ENCODE data around the gene ATXN1. TPM values are rescaled to one million over a fixed set of nuclear protein-coding genes. Genes with fewer than 3 reads are reported as not detected.

Gene ATXN1
- total and polyA plus RNA-seq, 2 of the 13 experiments (the other 11 are each of a cell fraction or from before 2014, with no cell fraction given) = 20.7 to 39.5 TPM

DNA sequence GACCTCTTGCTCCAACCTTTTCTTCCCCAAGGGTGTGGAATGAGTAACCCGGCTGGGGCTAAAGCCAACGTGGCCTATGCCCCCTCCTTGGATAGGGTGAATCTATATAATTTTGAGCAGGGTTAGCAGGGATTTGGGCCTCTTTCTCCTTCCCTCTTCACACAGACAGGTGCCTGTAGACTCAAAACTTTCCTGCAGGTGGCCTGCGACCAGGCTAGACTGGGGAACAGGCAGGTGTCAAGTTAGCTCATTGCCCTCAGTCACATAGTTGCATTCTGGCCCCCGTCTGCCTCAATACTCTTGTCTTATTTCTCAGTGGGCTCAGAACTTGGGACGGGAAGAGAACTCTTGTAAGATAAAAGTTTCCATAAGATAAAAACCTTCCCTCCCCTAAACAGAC, 243.0 kb downstream of the ATXN1 start:
- Histone ChIP-seq H3K27ac (ENCODE audit: extremely low read length, insufficient read depth, low read length) (no peak overlapping the region), H3K4me3 (replicated peaks in 1 of 3; ENCODE audit: insufficient read depth in 1 of 3, low read depth in 2 of 3, low read length in 3 of 3) (no peak overlapping the region), H3K9me3 (ENCODE audit: low read length) (no peaks in the 10 kb centered on the region), H3K9ac (ENCODE audit: insufficient read depth, low read depth, low read length) (no peak overlapping the region), H4K20me1 (ENCODE audit: insufficient read depth, low read length) (no peaks in the 10 kb centered on the region; the same call in 1 of the 2 replicates), H2AFZ (ENCODE audit: low read length) (no peak overlapping the region), H3K36me3 (replicated peaks in 1 of 2; ENCODE audit: control insufficient read depth in 1 of 2, insufficient read depth in 2 of 2, low read length in 2 of 2) (peaks cover 3 to 39% of the 10 kb centered on the region in 2 experiments; a peak in 4 of 5 replicates), H3K4me1 (ENCODE audit: insufficient read depth, low read length) (peaks cover 22% of the 10 kb centered on the region), H3K79me2 (ENCODE audit: insufficient read depth, low read length) (no peaks in the 10 kb centered on the region), H3K27me3 (ENCODE audit: control insufficient read depth in 1 of 2, insufficient read depth in 2 of 2, low read length in 2 of 2) (no peaks in the 10 kb centered on the region), H3K4me2 (ENCODE audit: low read depth, low read length) (no peak overlapping the region)
- WGBS (ENCODE audit: low lambda C conversion rate) = 90% methylated on average over 5 of the region's 5 CpGs
- BruUV-seq (replicated peaks) = no TSS peak
- intact Hi-C loops (cut with micrococcal nuclease; ENCODE audit: unreplicated experiment) = loop anchor here (5.0 kb wide), 1 partner anchor 449 kb away; no protein-coding TSS in a partner anchor
- ChIA-PET CTCF (ENCODE audit: low intra/inter-chr PET ratio, low total read pairs) (no interaction called here), POLR2A (no interaction called here)
- ATAC-seq (peak; percentile 25; the same call in 1 of the 3 replicates), DNase-seq (ENCODE audit: low spot score) (no peak), FAIRE-seq (no peak)
- in situ Hi-C loops (cut with HindIII; ENCODE audit: extremely low pct_ligation_motif_present, low pct_unique_long_range_greater_than_20kb) = loop anchor here (25.0 kb wide), 1 partner anchor 444 kb away; no protein-coding TSS in a partner anchor
- no peak for TF ChIP-seq GTF3A (CRISPR knock-in tag; conservative IDR thresholded peaks at IDR 0.05)

DNA sequence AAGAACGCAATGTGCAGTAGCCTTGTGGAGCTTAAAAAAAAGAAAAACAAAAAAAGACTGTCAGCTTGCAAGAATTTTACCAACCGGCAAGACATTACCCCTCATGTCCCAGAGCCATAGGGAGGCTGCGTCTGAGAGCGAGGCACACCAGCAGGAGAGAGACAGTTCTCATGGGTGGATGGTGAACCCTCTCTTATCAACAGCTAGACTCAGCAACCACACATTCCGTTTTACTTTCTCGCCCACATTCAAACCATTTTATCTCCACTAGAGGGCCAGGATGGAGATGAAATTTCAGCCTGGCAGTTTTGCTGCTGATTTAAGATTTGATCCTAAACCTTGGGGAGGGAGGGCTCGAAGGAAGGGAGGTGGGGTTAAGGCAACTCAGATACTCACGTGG, 247.0 kb downstream of the ATXN1 start:
- 89% methylated on average over 8 of the region's 8 CpGs for WGBS (ENCODE audit: low lambda C conversion rate)
- H3K9ac ChIP-seq (ENCODE audit: insufficient read depth, low read depth, low read length) = no peak overlapping the region
- no peaks in the 10 kb centered on the region for H3K79me2 ChIP-seq (ENCODE audit: insufficient read depth, low read length)
- DNase-seq (ENCODE audit: low spot score) = peak; percentile 28
- no peak for TF ChIP-seq ZGPAT (CRISPR knock-in tag; IDR thresholded peaks at IDR 0.05)
- TF ChIP-seq SMC3 (IDR thresholded peaks at IDR 0.05; ENCODE audit: low read length) = peak; percentile 33; the same call in 1 of the 2 replicates
- TF ChIP-seq, protein P1, sequence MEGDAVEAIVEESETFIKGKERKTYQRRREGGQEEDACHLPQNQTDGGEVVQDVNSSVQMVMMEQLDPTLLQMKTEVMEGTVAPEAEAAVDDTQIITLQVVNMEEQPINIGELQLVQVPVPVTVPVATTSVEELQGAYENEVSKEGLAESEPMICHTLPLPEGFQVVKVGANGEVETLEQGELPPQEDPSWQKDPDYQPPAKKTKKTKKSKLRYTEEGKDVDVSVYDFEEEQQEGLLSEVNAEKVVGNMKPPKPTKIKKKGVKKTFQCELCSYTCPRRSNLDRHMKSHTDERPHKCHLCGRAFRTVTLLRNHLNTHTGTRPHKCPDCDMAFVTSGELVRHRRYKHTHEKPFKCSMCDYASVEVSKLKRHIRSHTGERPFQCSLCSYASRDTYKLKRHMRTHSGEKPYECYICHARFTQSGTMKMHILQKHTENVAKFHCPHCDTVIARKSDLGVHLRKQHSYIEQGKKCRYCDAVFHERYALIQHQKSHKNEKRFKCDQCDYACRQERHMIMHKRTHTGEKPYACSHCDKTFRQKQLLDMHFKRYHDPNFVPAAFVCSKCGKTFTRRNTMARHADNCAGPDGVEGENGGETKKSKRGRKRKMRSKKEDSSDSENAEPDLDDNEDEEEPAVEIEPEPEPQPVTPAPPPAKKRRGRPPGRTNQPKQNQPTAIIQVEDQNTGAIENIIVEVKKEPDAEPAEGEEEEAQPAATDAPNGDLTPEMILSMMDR (CRISPR knock-in tag; IDR thresholded peaks at IDR 0.05) = peak; percentile 43; the same call in 1 of the 2 replicates
- TF ChIP-seq DBP (CRISPR knock-in tag; IDR thresholded peaks at IDR 0.05; ENCODE audit: not compliant biosample characterization) = no peak
- TF ChIP-seq RBM39 (IDR thresholded peaks at IDR 0.05; ENCODE audit: low read depth, low read length, poor library complexity, severe bottlenecking) = no peak
- TF ChIP-seq SIX1 (CRISPR knock-in tag; IDR thresholded peaks at IDR 0.05; ENCODE audit: borderline replicate concordance) = no peak
- TF ChIP-seq STAG1 (CRISPR knock-in tag; IDR thresholded peaks at IDR 0.05) = peak; percentile 52
- no peak for TF ChIP-seq ZNF7 (CRISPR knock-in tag; IDR thresholded peaks at IDR 0.05)
- no peak for TF ChIP-seq GZF1 (CRISPR knock-in tag; IDR thresholded peaks at IDR 0.05)
- peak; percentile 77 for FAIRE-seq
- in situ Hi-C loops (cut with HindIII; ENCODE audit: extremely low pct_ligation_motif_present, low pct_unique_long_range_greater_than_20kb) = loop anchor here (5.0 to 25.0 kb wide), 2 partner anchors 248 to 448 kb away; partner anchors contain the start of gene ATXN1
- peaks cover 20% of the 10 kb centered on the region for H3K4me1 ChIP-seq (ENCODE audit: insufficient read depth, low read length)
- H3K9me3 ChIP-seq (ENCODE audit: low read length) = no peaks in the 10 kb centered on the region
- POLR2A ChIA-PET = no interaction called here
- no TSS peak for BruUV-seq (replicated peaks)
- peaks cover 1 to 19% of the 10 kb centered on the region in 2 experiments; a peak in 3 of 5 replicates for H3K36me3 ChIP-seq (replicated peaks in 1 of 2; ENCODE audit: control insufficient read depth in 1 of 2, insufficient read depth in 2 of 2, low read length in 2 of 2)
- no peak overlapping the region for H3K4me2 ChIP-seq (ENCODE audit: low read depth, low read length)
- H2AFZ ChIP-seq (ENCODE audit: low read length) = no peak overlapping the region
- intact Hi-C loops (cut with micrococcal nuclease; ENCODE audit: unreplicated experiment) = no loop called here
- H3K27ac ChIP-seq (ENCODE audit: extremely low read length, insufficient read depth, low read length) = no peak overlapping the region
- no peaks in the 10 kb centered on the region for H3K27me3 ChIP-seq (ENCODE audit: control insufficient read depth in 1 of 2, insufficient read depth in 2 of 2, low read length in 2 of 2)
- H3K4me3 ChIP-seq (replicated peaks in 1 of 3; ENCODE audit: insufficient read depth in 1 of 3, low read depth in 2 of 3, low read length in 3 of 3) = no peak overlapping the region
- CTCF ChIA-PET (ENCODE audit: low intra/inter-chr PET ratio, low total read pairs) = interaction anchor here (0.9 to 1.1 kb wide), 2 partner anchors 246 to 247 kb away, joined by 3 to 4 read pairs; partner anchors contain the start of gene ATXN1
- peaks cover 6% of the 10 kb centered on the region; the same call in 1 of the 2 replicates for H4K20me1 ChIP-seq (ENCODE audit: insufficient read depth, low read length)
- peak; percentile 44 for ATAC-seq
